ENCODE measurements around the gene NAV2. TPM values are rescaled to one million over a fixed set of nuclear protein-coding genes. Genes with fewer than 3 reads are reported as not detected.

The NAV2 gene
- total and polyA plus RNA-seq, 5 donors, result 4.4 to 12.9 (median 8.6) TPM

DNA sequence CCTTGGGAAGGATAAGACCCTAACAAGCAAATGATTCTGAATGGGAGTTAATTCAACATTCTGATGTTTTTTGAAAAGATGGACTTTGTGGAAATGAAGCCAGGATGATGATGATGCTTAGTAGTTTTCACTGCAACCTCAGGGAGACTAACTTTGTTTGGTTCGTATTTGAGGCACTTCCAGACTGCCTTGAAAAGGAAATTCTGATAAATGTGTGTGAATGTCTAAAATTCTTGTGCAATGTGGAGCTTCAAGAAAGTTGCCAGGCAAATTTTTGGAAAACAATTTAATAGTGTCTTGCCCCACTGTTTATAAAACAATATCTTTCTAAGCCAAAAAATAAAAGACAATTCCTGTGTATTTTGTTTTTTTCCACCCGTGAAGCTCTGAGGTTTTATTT, 11.2 kb upstream of the NAV2 start:
- Histone ChIP-seq H3K27ac (ENCODE audit: low read length) (peak overlapping the region; percentile 36), H3K4me1 (ENCODE audit: control insufficient read depth, insufficient read depth, low read length) (peaks cover 4% of the 10 kb centered on the region), H3K27me3 (ENCODE audit: control insufficient read depth, insufficient read depth) (no peaks in the 10 kb centered on the region), H3K4me3 (ENCODE audit: low read length) (no peak overlapping the region), H3K9me3 (ENCODE audit: control insufficient read depth, low read length) (no peaks in the 10 kb centered on the region)
- ATAC-seq, result no peak
- intact Hi-C loops (cut with DNase I), result no loop called here
- WGBS, result 41% methylated on average over 2 of the region's 2 CpGs
- no peak for DNase-seq

DNA sequence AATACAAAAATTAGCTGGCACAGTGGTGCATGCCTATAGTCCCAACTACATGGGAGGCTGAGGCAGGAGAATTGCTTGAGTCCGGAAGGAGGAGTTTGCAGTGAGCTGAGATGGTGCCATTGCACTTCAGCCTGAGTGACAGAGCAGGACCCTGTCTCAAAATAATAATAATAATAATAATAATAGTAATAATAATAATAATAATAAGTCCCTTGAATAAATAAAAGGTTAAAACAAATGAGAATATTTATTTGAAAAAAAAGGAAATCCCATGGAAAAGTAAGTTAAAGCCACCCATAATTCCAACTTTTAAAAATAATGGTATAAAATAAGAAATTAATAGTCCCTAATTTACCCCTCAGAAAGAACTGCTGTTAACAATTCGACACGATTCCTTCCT, 10.0 kb upstream of the NAV2 start:
- Histone ChIP-seq H3K4me3 (ENCODE audit: low read length) (no peak overlapping the region), H3K27ac (ENCODE audit: low read length) (no peak overlapping the region), H3K27me3 (ENCODE audit: control insufficient read depth, insufficient read depth) (no peaks in the 10 kb centered on the region), H3K9me3 (ENCODE audit: control insufficient read depth, low read length) (no peaks in the 10 kb centered on the region), H3K4me1 (ENCODE audit: control insufficient read depth, insufficient read depth, low read length) (peaks cover 1% of the 10 kb centered on the region)
- intact Hi-C loops (cut with DNase I), result no loop called here
- 98% methylated on average over 3 of the region's 3 CpGs for WGBS
- no peak for DNase-seq
- no peak for ATAC-seq

DNA sequence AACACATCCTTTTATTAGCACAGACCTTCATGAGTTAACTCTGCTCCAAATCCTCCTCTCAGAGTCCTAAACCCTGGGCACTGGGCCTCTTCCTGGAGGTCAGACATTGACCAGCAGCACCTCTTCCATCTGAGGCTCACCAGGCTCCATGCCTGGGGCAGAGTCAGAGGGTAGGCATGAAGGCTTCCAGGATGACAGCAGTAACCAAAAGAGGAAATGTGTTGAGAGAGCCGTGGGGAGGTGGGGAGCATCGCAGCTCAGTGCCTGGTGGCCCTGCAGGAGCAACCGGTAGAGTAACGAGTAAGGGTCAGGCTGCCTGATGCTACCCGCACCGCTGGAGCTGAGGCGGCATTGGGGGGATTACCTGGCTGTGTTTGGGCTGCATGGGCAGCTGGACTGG, 9.4 kb upstream of the NAV2 start:
- Histone ChIP-seq H3K9me3 (ENCODE audit: control insufficient read depth, low read length) (no peaks in the 10 kb centered on the region), H3K4me3 (ENCODE audit: low read length) (no peak overlapping the region), H3K27ac (ENCODE audit: low read length) (no peak overlapping the region), H3K27me3 (ENCODE audit: control insufficient read depth, insufficient read depth) (no peaks in the 10 kb centered on the region), H3K4me1 (ENCODE audit: control insufficient read depth, insufficient read depth, low read length) (no peaks in the 10 kb centered on the region)
- intact Hi-C loops (cut with DNase I), result no loop called here
- WGBS, result 83% methylated on average over 7 of the region's 7 CpGs
- ATAC-seq (no peak), DNase-seq (no peak)

DNA sequence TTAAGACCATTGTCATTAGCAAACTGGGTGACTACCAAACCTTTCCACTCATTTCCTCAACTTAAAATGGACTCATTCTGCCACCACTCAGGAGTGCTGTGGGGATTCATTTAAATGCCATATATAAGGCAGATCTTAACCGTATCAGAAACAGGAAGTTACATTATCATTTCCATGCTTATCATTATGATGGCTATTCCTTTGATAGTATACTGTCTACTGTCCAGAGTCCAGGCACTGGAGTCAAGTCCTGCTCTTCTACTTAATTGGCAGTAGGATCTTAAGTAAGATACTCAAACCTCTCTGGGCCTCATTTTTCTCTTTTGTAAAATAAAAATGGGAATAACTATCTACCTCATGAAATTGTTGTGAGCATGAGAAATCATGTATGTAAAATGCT, 8.4 kb upstream of the NAV2 start:
- DNase-seq, result no peak
- intact Hi-C loops (cut with DNase I), result no loop called here
- 61% methylated on average over 1 of the region's 1 CpG for WGBS
- no peak overlapping the region for H3K27ac ChIP-seq (ENCODE audit: low read length)
- H3K9me3 ChIP-seq (ENCODE audit: control insufficient read depth, low read length), result no peaks in the 10 kb centered on the region
- H3K27me3 ChIP-seq (ENCODE audit: control insufficient read depth, insufficient read depth), result no peaks in the 10 kb centered on the region
- ATAC-seq, result no peak
- no peaks in the 10 kb centered on the region for H3K4me1 ChIP-seq (ENCODE audit: control insufficient read depth, insufficient read depth, low read length)
- no peak overlapping the region for H3K4me3 ChIP-seq (ENCODE audit: low read length)

DNA sequence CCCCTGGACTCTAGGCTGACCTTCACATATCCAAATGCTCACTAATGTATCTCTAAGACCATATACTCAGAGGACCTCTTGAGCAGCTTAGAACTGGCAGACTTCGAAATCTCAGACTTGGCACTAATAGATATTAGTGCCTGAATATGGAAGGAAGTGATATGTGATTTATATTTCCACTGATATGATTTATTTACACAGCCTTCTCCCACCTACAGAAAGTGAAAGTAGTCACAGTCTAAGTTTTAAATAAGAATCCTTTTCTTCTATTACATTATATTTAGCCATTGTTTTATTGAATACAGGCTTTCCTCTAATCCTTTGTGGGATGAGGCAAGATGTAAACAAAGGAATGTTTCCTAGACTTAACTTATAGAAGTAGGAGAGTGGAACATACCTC, 6.7 kb upstream of the NAV2 start:
- WGBS, result 42% methylated on average over 1 of the region's 1 CpG
- no peak overlapping the region for H3K27ac ChIP-seq (ENCODE audit: low read length)
- ATAC-seq, result no peak
- no peaks in the 10 kb centered on the region for H3K4me1 ChIP-seq (ENCODE audit: control insufficient read depth, insufficient read depth, low read length)
- H3K4me3 ChIP-seq (ENCODE audit: low read length), result no peak overlapping the region
- H3K27me3 ChIP-seq (ENCODE audit: control insufficient read depth, insufficient read depth), result no peaks in the 10 kb centered on the region
- no peak for DNase-seq
- intact Hi-C loops (cut with DNase I), result no loop called here
- no peaks in the 10 kb centered on the region for H3K9me3 ChIP-seq (ENCODE audit: control insufficient read depth, low read length)

DNA sequence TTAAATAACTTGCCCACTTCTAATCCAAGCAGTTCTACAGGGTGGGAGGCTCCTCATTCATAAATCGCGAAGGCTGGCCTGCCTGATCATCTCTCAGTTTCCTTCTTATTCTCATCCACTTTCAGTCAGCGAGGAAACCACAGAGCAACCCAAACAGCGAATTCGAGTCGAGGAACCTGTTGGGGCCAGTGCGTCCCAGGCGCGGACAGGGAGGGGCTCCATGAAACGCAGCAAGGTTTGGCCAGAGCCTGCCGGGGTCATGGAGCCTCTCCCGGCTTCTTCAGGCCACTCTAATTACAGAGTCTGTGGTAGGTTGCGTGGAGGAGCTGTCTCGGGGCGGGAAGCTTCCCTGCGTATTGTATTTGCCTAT, 741 bp upstream of the NAV2 start:
- H3K4me1 ChIP-seq (ENCODE audit: control insufficient read depth, insufficient read depth, low read length), result peaks cover 9% of the 10 kb centered on the region
- H3K9me3 ChIP-seq (ENCODE audit: control insufficient read depth, low read length), result no peaks in the 10 kb centered on the region
- 6% methylated on average over 16 of the region's 16 CpGs for WGBS
- peak overlapping the region; percentile 47 for H3K4me3 ChIP-seq (ENCODE audit: low read length)
- H3K27me3 ChIP-seq (ENCODE audit: control insufficient read depth, insufficient read depth), result no peaks in the 10 kb centered on the region
- peak overlapping the region; percentile 80 for H3K27ac ChIP-seq (ENCODE audit: low read length)
- intact Hi-C loops (cut with DNase I), result loop anchor here in 2 of 4 donors (2.0 to 10.0 kb wide), 2 partner anchors 13 to 137 kb away; no protein-coding TSS in a partner anchor
- DNase-seq, result peak in 2 of 3 donors; percentile 46 to 63
- ATAC-seq, result peak; percentile 24 to 39

DNA sequence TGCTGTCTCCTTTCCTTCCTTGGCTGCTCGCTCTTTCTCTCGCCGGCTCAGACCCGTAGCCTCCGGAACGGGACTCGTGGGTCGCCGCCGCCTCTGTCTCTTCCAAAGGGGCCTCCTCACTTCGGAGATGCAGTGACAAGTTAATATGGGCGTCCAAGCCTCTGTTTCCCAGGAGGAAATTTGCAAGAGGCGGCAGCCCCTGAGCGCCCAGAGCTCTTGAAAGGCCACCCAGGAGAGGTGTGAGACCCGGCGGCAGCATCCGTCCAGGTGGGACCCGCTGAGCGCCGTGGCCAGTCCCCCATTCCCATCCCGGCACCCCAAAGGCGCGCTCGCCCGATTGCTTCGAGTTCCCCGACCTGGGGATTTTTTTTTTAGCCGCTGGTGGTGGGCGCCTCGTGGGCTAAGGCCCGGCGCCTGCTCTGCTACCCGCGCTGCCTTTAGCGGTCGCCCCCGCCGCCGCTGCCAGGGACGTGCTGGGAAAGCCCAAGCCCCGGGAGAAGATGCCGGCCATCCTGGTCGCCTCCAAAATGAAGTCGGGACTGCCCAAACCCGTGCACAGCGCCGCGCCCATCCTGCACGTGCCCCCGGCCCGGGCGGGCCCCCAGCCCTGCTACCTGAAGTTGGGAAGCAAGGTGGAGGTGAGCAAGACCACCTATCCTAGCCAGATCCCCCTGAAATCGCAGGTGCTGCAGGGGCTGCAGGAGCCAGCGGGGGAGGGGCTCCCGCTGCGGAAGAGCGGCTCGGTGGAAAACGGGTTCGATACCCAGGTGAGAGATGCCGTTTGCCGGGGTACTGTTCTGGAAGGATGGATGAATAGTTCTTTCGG, 772 bp downstream of the NAV2 start:
- peaks cover 9% of the 10 kb centered on the region for H3K4me1 ChIP-seq (ENCODE audit: control insufficient read depth, insufficient read depth, low read length)
- H3K27ac ChIP-seq (ENCODE audit: low read length), result peak overlapping the region; percentile 75
- H3K4me3 ChIP-seq (ENCODE audit: low read length), result peak overlapping the region; percentile 66
- no peaks in the 10 kb centered on the region for H3K9me3 ChIP-seq (ENCODE audit: control insufficient read depth, low read length)
- intact Hi-C loops (cut with DNase I), result loop anchor here in 2 of 4 donors (2.0 to 10.0 kb wide), 2 partner anchors 15 to 139 kb away; no protein-coding TSS in a partner anchor
- DNase-seq, result peak; percentile 20 to 68 (median 62)
- H3K27me3 ChIP-seq (ENCODE audit: control insufficient read depth, insufficient read depth), result no peaks in the 10 kb centered on the region
- no peak for ATAC-seq
- under 1% methylated on average over 63 of the region's 63 CpGs for WGBS

DNA sequence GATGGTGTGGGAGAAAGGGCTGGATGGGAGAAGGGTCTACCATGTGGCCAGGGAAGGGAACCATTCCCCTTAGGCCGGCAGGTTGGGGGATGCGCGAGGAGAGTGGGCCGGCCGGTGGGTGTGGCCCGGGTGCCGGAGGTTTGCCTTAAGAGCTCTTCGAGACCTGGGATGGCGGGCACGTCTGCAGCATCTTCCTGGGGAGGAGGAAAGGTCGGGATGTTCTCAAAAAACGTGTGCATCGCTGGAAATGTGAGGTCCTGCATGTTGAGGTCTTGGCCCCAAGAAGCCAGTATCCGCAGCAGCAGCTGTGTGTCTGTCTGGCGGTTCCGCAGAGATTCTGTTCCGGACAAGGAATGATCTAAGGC, 1.4 kb downstream of the NAV2 start:
- H3K27ac ChIP-seq (ENCODE audit: low read length), result peak overlapping the region; percentile 85
- H3K4me3 ChIP-seq (ENCODE audit: low read length), result peak overlapping the region; percentile 66
- no peaks in the 10 kb centered on the region for H3K27me3 ChIP-seq (ENCODE audit: control insufficient read depth, insufficient read depth)
- intact Hi-C loops (cut with DNase I), result loop anchor here in 2 of 4 donors (10.0 kb wide), 1 partner anchor 139 kb away; no protein-coding TSS in a partner anchor
- 2% methylated on average over 17 of the region's 17 CpGs for WGBS
- DNase-seq (peak in 2 of 3 donors; percentile 56 to 66), ATAC-seq (no peak)
- no peaks in the 10 kb centered on the region for H3K9me3 ChIP-seq (ENCODE audit: control insufficient read depth, low read length)
- peaks cover 9% of the 10 kb centered on the region for H3K4me1 ChIP-seq (ENCODE audit: control insufficient read depth, insufficient read depth, low read length)

DNA sequence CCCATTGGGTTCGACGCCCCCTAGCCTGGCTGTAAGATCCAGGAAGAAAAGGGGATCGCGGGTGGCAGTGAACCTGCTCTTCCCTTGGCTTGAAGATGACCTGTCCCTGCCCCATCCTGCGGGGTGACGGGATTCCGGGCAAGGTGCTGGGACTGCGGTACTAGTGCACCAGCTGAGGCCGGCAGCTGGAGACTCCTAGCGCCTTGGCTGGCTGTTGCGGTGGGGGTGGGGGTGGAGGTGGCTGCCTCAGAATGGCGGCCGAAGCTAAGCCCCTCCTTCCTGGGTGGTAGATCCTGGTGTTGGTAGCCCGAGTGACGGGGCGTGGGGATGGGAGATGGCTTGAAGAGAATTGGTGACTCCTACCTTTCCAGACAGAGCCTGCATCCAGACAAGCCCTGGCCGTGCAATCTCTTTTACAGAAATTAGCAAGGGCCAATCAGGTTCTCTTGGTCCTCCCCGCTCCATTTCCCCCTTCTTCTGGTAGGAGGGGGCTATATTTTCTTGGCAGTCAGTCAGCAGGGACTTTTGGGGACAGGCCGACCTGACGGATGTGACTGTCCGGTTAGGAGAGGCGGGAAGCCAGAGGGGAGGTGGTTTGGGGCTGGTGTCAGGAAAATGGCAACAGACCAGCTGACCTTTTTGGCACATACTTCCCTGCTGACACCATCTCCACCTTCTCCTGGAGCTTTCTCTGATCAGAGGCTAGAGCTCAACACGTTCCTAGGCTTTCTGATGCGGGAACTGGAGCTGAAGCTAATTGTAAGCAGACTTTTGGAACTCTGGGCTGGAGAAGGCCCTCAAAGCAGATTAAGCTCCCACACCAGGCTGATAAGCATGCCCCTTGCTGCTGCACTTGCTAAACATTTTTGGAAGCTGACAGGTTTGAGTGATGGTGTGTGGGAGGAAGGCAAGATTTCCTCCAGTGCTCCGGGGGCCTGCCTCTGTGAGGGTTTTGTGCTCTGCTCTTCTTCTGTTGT, 2.0 kb downstream of the NAV2 start:
- WGBS, result 4% methylated on average over 25 of the region's 25 CpGs
- Histone ChIP-seq H3K27me3 (ENCODE audit: control insufficient read depth, insufficient read depth) (no peaks in the 10 kb centered on the region), H3K4me1 (ENCODE audit: control insufficient read depth, insufficient read depth, low read length) (peaks cover 9% of the 10 kb centered on the region), H3K9me3 (ENCODE audit: control insufficient read depth, low read length) (no peaks in the 10 kb centered on the region), H3K4me3 (ENCODE audit: low read length) (peak overlapping the region; percentile 66), H3K27ac (ENCODE audit: low read length) (peak overlapping the region; percentile 85)
- intact Hi-C loops (cut with DNase I), result loop anchor here in 2 of 4 donors (10.0 kb wide), 1 partner anchor 140 kb away; no protein-coding TSS in a partner anchor
- peak; percentile 22 to 28 for ATAC-seq
- DNase-seq, result peak; percentile 49 to 75 (median 71)

DNA sequence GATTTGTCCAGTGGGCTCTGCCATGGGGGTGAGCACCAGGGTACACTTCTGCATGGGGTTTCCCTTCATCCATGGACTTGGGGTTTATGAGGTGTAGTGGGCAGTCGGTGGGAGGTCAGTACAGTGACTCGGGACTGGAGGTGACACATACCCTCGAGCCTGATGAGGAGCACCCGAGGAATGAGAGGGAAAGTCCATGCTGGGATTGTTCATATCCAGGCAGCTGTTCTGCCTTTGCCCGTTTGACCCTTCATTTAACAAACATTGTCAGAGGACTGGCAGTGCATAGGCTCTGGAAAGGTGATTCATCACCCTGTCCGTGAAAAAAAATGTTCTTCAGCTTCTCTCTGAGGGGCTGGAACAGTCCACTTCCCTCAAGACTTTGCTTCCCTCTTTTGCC, 2.7 kb downstream of the NAV2 start:
- Histone ChIP-seq H3K27ac (ENCODE audit: low read length) (peak overlapping the region; percentile 85), H3K4me1 (ENCODE audit: control insufficient read depth, insufficient read depth, low read length) (peaks cover 9% of the 10 kb centered on the region), H3K4me3 (ENCODE audit: low read length) (peak overlapping the region; percentile 66), H3K9me3 (ENCODE audit: control insufficient read depth, low read length) (no peaks in the 10 kb centered on the region), H3K27me3 (ENCODE audit: control insufficient read depth, insufficient read depth) (no peaks in the 10 kb centered on the region)
- no peak for DNase-seq
- 46% methylated on average over 6 of the region's 6 CpGs for WGBS
- ATAC-seq, result no peak
- intact Hi-C loops (cut with DNase I), result loop anchor here in 2 of 4 donors (10.0 kb wide), 1 partner anchor 141 kb away; no protein-coding TSS in a partner anchor
